ENCODE data around the gene INPP5D. TPM values are rescaled to one million over a fixed set of nuclear protein-coding genes. Genes with fewer than 3 reads are reported as not detected.
A peak's percentile ranks its signal among the peaks of the same experiment; 100 is the strongest.

Gene INPP5D
- total RNA-seq, 1 donor from 2014 or later, result 8.9 TPM

DNA sequence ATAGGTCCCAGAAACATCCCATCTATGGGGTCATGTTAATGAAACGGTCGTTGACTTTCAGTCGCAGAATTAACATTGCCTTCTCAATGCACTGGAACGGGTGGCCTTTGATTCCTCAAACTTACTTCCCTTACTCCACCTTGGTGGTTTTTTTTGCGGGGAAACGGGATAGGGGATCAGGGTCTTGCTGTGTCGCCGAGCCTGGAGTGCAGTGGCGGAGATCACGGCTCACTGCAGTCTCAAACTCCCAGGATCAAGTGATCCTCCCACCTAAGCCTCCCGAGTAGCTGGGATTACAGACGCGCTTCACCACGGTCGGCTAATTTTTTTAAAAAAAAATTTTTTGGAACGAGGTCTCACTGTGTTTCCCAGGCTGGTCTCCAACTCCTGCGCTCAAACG is 192.1 kb downstream of the INPP5D start:
- TF ChIP-seq, protein P1, sequence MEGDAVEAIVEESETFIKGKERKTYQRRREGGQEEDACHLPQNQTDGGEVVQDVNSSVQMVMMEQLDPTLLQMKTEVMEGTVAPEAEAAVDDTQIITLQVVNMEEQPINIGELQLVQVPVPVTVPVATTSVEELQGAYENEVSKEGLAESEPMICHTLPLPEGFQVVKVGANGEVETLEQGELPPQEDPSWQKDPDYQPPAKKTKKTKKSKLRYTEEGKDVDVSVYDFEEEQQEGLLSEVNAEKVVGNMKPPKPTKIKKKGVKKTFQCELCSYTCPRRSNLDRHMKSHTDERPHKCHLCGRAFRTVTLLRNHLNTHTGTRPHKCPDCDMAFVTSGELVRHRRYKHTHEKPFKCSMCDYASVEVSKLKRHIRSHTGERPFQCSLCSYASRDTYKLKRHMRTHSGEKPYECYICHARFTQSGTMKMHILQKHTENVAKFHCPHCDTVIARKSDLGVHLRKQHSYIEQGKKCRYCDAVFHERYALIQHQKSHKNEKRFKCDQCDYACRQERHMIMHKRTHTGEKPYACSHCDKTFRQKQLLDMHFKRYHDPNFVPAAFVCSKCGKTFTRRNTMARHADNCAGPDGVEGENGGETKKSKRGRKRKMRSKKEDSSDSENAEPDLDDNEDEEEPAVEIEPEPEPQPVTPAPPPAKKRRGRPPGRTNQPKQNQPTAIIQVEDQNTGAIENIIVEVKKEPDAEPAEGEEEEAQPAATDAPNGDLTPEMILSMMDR (IDR thresholded peaks at IDR 0.05; ENCODE audit: unreplicated experiment), result no peak
- Mint-ChIP-seq H3K27me3 (ENCODE audit: low read depth) (no peaks in the 10 kb centered on the region), H3K4me1 (peaks cover 13% of the 10 kb centered on the region), H3K36me3 (peaks cover 3% of the 10 kb centered on the region), H3K9me3 (peaks cover 11% of the 10 kb centered on the region), H3K27ac (peak overlapping the region; percentile 85), H3K4me3 (peak overlapping the region; percentile 95)
- no peak for DNase-seq (ENCODE audit: low spot score in 2 of 2, unreplicated experiment in 2 of 2)

DNA sequence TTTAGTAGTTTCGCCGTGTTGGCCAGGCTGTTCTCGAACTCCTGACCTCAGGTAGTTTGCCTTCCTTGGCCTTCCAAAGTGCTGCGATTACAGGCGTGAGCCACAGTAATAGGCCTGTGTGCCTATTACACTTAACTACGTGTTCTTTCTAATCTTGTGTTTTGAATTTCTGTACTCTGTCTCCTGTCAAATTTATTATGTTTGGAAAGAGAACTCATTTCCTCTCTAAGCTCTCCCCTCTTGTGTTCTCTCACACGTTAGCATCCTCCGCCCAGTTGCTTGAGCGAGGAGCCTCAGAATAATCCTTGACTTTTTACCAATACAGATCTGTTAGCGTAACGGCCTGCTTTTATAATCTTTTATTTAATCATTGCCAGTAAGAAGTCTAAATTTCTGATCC is 195.0 kb downstream of the INPP5D start:
- TF ChIP-seq, protein P1 (IDR thresholded peaks at IDR 0.05; ENCODE audit: unreplicated experiment), result no peak
- Mint-ChIP-seq H3K27ac (no peak overlapping the region), H3K9me3 (peaks cover 9% of the 10 kb centered on the region), H3K36me3 (peaks cover 10% of the 10 kb centered on the region), H3K27me3 (ENCODE audit: low read depth) (no peaks in the 10 kb centered on the region), H3K4me3 (no peak overlapping the region), H3K4me1 (peaks cover 13% of the 10 kb centered on the region)
- DNase-seq (ENCODE audit: low spot score in 2 of 2, unreplicated experiment in 2 of 2), result no peak

DNA sequence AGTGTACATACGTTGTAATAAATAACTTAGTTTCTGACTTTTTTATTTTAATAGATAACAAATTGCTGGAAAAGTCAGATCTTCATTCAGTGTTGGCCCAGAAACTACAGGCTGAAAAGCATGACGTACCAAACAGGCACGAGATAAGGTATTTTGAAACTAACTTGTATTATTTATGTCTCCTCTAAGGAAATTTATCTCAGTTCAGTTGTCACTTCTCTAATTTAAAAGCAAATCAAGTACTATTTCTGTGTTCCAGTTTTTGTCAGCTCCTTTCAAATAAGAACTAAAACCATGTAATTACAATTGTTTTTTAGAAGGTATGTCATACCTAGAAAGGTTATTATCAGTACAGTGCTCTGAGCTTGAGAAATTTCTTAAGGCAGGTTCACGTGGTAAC is 195.9 kb downstream of the INPP5D start:
- TF ChIP-seq, protein P1 (IDR thresholded peaks at IDR 0.05; ENCODE audit: unreplicated experiment), result no peak
- Mint-ChIP-seq H3K27ac (no peak overlapping the region), H3K9me3 (no peaks in the 10 kb centered on the region), H3K4me3 (no peak overlapping the region), H3K36me3 (peaks cover 10% of the 10 kb centered on the region), H3K4me1 (peaks cover 13% of the 10 kb centered on the region), H3K27me3 (ENCODE audit: low read depth) (no peaks in the 10 kb centered on the region)
- no peak for DNase-seq (ENCODE audit: low spot score in 2 of 2, unreplicated experiment in 2 of 2)

Other genes starting within 250 kb of the INPP5D start
- gene SNORC, start 190.1 kb upstream of the INPP5D start, total RNA-seq, result 3.4 to 6.0 TPM (median 4.1 TPM) in 3 replicates
- gene NGEF, start 47.1 kb upstream of the INPP5D start, total RNA-seq, result 0.51 to 1.3 TPM (median 1.3 TPM) in 3 replicates
- not detected in 3 replicates for gene NEU2, start 27.7 kb upstream of the INPP5D start, total RNA-seq
- 20.0 to 23.5 TPM (median 21.7 TPM) in 3 replicates for gene ATG16L1, start 191.3 kb downstream of the INPP5D start, total RNA-seq
- gene SAG, start 247.5 kb downstream of the INPP5D start, total RNA-seq, result not detected in 3 replicates